Measurements from ENCODE around the gene PLSCR3. TPM values are rescaled to one million over a fixed set of nuclear protein-coding genes. Genes with fewer than 3 reads are reported as not detected.

PLSCR3 gene
- total RNA-seq (2014; rRNA removed; shearing (Covaris generic)), result 34.3 and 41.7 TPM in 2 replicates
- polyA plus RNA-seq (2016; fragmentation: Nextera tagmentation; extraction: Ambion mirVana), result 29.5 and 30.0 TPM in 2 replicates
- long read RNA-seq, partial matches to known transcripts, result 2 of 9 reads
- long read RNA-seq, other reads (novel, unspliced or antisense), result 5 of 9 reads

DNA sequence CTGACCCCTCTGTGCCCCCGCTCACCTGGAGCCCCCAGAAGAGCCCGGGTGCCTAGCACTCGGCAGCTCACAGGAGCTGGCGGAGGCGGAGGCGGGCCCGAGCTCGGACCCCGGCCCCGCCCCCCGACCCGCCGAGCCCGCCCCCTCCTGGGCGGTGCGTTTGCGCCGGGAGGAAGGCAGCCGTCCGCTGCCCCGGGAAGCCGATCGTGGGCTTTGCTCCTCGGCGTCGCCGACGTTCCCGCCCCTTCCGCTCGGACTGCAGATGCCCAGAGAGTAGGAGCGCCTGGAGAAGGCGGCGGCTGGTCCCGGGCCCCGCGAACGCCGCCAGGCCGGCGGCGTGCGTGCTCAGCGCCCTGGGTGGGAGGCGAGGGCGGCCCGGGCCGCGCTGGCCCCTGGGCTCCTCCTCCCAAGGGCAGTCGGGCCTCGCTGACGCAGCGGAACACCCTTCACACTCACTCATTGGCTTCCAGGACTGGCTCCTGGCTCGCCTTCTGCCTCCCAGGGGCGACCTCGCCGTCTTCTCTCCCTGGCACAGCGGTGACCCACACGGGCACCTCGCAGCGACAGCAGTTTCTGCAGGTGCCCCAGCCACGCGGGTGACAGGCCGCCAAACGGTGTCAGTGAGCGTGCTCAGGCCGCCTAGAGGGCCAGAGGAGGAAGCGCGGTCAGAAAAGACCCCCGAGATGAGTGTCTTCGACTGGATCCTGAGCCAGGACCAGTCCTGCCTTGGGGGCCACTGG is at the start of gene PLSCR3:
TSS of gene PLSCR3 (minus strand) at position 74 of the 740 bp plus-strand sequence. CDS start 415 bp downstream, outside the sequence.
- H3K9me2 ChIP-seq (ENCODE audit: insufficient read depth), result no peaks in the 10 kb centered on the region
- ATAC-seq (peak; percentile 75), DNase-seq (ENCODE audit: low spot score) (peak; percentile 89)
- peaks cover 21% of the 10 kb centered on the region; the same call in 1 of the 2 replicates for H3F3A ChIP-seq (replicated peaks; ENCODE audit: low read depth)
- H3K4me3 ChIP-seq, result peak within 1 kb of the TSS; percentile 91
- H3K4me1 Mint-ChIP-seq, result peaks cover 25% of the 10 kb centered on the region
- H3K27me3 Mint-ChIP-seq (ENCODE audit: insufficient read depth, low read depth, poor library complexity), result peaks cover 16% of the 10 kb centered on the region
- H3K36me3 ChIP-seq (ENCODE audit: insufficient read depth), result peaks cover 4% of the 10 kb centered on the region; the same call in 1 of the 2 replicates
- H3K79me2 ChIP-seq (replicated peaks; ENCODE audit: insufficient read depth), result no peaks in the 10 kb centered on the region
- peak within 1 kb of the TSS; percentile 71; the same call in 1 of the 2 replicates for H3K27ac Mint-ChIP-seq
- H2AFZ ChIP-seq, result peak within 1 kb of the TSS; percentile 91
- peaks cover 12% of the 10 kb centered on the region for H4K20me1 ChIP-seq (replicated peaks; ENCODE audit: insufficient read depth)
- no peak within 1 kb of the TSS for H3K27ac ChIP-seq (ENCODE audit: low read depth)
- peak within 1 kb of the TSS; percentile 87 for H3K4me3 Mint-ChIP-seq
- TF ChIP-seq, protein P1, sequence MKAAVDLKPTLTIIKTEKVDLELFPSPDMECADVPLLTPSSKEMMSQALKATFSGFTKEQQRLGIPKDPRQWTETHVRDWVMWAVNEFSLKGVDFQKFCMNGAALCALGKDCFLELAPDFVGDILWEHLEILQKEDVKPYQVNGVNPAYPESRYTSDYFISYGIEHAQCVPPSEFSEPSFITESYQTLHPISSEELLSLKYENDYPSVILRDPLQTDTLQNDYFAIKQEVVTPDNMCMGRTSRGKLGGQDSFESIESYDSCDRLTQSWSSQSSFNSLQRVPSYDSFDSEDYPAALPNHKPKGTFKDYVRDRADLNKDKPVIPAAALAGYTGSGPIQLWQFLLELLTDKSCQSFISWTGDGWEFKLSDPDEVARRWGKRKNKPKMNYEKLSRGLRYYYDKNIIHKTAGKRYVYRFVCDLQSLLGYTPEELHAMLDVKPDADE (IDR thresholded peaks at IDR 0.05), result no peak
- peak; percentile 65 for TF ChIP-seq POLR2AphosphoS5 (IDR thresholded peaks at IDR 0.05; ENCODE audit: low read depth)
- TF ChIP-seq, protein P2, sequence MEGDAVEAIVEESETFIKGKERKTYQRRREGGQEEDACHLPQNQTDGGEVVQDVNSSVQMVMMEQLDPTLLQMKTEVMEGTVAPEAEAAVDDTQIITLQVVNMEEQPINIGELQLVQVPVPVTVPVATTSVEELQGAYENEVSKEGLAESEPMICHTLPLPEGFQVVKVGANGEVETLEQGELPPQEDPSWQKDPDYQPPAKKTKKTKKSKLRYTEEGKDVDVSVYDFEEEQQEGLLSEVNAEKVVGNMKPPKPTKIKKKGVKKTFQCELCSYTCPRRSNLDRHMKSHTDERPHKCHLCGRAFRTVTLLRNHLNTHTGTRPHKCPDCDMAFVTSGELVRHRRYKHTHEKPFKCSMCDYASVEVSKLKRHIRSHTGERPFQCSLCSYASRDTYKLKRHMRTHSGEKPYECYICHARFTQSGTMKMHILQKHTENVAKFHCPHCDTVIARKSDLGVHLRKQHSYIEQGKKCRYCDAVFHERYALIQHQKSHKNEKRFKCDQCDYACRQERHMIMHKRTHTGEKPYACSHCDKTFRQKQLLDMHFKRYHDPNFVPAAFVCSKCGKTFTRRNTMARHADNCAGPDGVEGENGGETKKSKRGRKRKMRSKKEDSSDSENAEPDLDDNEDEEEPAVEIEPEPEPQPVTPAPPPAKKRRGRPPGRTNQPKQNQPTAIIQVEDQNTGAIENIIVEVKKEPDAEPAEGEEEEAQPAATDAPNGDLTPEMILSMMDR (conservative IDR thresholded peaks at IDR 0.05; ENCODE audit: low read depth in 2 of 2), result peak; percentile 28 to 42; a peak in 3 of 4 replicates
- H3K4me2 ChIP-seq, result peak within 1 kb of the TSS; percentile 98
- H3K9me3 Mint-ChIP-seq, result no peaks in the 10 kb centered on the region
- H3K36me3 Mint-ChIP-seq (ENCODE audit: low read depth), result peaks cover 26% of the 10 kb centered on the region
- no peaks in the 10 kb centered on the region; the same call in 1 of the 2 replicates for H3K4me1 ChIP-seq (ENCODE audit: insufficient read depth)
- H3K27me3 ChIP-seq (ENCODE audit: insufficient read depth), result no peaks in the 10 kb centered on the region

DNA sequence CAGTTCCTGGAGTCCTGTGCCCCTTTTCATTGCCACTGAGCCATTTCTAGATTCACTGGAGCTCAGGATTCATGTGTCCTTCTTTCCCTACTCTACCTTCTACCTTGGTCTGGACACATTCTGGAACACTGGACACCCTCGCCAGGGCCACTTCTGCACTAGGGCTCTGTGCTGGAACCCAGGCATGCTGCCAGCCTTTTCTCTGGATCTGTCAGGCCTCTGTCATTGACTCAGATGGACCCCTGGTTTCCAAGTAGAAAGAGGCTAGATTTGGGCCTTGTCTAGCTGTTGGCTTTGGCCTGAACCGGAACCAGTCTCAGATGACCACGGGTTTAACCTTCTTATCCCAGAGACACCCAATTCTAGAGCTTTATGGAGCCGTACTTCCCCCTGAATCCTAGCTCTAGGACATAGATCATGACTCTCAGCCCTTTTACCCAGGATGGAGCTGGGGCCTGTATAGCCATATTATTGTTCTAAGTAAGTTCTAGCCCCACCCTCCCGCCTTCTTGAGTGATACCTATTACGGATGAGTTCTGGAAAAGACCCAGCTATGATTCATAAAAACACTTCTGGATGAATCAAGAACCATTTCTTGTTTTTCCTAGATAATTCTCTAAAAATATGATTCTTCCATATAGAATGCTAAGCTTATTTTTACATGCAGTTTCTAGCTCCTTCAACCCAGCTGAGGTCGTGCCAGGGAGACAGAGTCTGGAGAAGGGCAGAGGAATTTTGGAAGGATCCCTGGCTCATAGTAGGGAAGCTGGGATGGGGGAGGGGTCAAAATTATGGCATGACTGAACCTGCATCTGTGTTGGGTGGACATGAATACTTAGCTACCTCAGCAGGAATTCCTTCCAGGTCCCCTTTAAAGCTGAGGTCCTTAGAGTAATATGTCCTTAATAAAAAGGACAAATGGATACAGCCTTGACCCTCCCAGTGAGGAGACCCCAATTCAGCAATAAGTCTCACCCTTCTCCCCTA is 49.5 kb upstream of the PLSCR3 start:
- no peaks in the 10 kb centered on the region for H3K36me3 ChIP-seq (ENCODE audit: insufficient read depth)
- no peak for DNase-seq (ENCODE audit: low spot score)
- no peak overlapping the region for H3K27ac Mint-ChIP-seq
- TF ChIP-seq STAT1 (IDR thresholded peaks at IDR 0.05; ENCODE audit: unreplicated experiment), result no peak
- TF ChIP-seq EZH2phosphoT487 (IDR thresholded peaks at IDR 0.05; ENCODE audit: unreplicated experiment), result no peak
- TF ChIP-seq, protein P3, sequence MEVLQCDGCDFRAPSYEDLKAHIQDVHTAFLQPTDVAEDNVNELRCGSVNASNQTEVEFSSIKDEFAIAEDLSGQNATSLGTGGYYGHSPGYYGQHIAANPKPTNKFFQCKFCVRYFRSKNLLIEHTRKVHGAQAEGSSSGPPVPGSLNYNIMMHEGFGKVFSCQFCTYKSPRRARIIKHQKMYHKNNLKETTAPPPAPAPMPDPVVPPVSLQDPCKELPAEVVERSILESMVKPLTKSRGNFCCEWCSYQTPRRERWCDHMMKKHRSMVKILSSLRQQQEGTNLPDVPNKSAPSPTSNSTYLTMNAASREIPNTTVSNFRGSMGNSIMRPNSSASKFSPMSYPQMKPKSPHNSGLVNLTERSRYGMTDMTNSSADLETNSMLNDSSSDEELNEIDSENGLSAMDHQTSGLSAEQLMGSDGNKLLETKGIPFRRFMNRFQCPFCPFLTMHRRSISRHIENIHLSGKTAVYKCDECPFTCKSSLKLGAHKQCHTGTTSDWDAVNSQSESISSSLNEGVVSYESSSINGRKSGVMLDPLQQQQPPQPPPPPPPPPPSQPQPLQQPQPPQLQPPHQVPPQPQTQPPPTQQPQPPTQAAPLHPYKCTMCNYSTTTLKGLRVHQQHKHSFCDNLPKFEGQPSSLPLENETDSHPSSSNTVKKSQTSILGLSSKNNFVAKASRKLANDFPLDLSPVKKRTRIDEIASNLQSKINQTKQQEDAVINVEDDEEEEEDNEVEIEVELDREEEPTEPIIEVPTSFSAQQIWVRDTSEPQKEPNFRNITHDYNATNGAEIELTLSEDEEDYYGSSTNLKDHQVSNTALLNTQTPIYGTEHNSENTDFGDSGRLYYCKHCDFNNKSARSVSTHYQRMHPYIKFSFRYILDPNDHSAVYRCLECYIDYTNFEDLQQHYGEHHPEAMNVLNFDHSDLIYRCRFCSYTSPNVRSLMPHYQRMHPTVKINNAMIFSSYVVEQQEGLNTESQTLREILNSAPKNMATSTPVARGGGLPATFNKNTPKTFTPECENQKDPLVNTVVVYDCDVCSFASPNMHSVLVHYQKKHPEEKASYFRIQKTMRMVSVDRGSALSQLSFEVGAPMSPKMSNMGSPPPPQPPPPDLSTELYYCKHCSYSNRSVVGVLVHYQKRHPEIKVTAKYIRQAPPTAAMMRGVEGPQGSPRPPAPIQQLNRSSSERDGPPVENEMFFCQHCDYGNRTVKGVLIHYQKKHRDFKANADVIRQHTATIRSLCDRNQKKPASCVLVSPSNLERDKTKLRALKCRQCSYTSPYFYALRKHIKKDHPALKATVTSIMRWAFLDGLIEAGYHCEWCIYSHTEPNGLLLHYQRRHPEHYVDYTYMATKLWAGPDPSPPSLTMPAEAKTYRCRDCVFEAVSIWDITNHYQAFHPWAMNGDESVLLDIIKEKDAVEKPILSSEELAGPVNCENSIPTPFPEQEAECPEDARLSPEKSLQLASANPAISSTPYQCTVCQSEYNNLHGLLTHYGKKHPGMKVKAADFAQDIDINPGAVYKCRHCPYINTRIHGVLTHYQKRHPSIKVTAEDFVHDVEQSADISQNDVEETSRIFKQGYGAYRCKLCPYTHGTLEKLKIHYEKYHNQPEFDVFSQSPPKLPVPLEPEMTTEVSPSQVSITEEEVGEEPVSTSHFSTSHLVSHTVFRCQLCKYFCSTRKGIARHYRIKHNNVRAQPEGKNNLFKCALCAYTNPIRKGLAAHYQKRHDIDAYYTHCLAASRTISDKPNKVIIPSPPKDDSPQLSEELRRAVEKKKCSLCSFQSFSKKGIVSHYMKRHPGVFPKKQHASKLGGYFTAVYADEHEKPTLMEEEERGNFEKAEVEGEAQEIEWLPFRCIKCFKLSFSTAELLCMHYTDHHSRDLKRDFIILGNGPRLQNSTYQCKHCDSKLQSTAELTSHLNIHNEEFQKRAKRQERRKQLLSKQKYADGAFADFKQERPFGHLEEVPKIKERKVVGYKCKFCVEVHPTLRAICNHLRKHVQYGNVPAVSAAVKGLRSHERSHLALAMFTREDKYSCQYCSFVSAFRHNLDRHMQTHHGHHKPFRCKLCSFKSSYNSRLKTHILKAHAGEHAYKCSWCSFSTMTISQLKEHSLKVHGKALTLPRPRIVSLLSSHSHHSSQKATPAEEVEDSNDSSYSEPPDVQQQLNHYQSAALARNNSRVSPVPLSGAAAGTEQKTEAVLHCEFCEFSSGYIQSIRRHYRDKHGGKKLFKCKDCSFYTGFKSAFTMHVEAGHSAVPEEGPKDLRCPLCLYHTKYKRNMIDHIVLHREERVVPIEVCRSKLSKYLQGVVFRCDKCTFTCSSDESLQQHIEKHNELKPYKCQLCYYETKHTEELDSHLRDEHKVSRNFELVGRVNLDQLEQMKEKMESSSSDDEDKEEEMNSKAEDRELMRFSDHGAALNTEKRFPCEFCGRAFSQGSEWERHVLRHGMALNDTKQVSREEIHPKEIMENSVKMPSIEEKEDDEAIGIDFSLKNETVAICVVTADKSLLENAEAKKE (CRISPR knock-in tag; IDR thresholded peaks at IDR 0.05), result no peak
- TF ChIP-seq, protein P1 (IDR thresholded peaks at IDR 0.05), result no peak

More for the DNA sequence above, 49.5 kb upstream of the PLSCR3 start:
- Mint-ChIP-seq H3K4me1 (peaks cover 38% of the 10 kb centered on the region), H3K4me3 (peak overlapping the region; percentile 91; the same call in 2 of the 3 replicates), H3K36me3 (ENCODE audit: low read depth) (peaks cover 5% of the 10 kb centered on the region; the same call in 2 of the 3 replicates), H3K27me3 (ENCODE audit: insufficient read depth, low read depth, poor library complexity) (peaks cover 48% of the 10 kb centered on the region), H3K9me3 (no peaks in the 10 kb centered on the region; the same call in 2 of the 3 replicates)
- H2AFZ ChIP-seq, result no peak overlapping the region
- peak overlapping the region; percentile 90; the same call in 1 of the 2 replicates for H3K4me3 ChIP-seq
- H3K79me2 ChIP-seq (replicated peaks; ENCODE audit: insufficient read depth), result no peaks in the 10 kb centered on the region
- peak overlapping the region; percentile 99 for H3K4me2 ChIP-seq
- ATAC-seq, result no peak
- H3F3A ChIP-seq (replicated peaks; ENCODE audit: low read depth), result peaks cover 39% of the 10 kb centered on the region
- H3K4me1 ChIP-seq (ENCODE audit: insufficient read depth), result peaks cover 44% of the 10 kb centered on the region
- H3K27me3 ChIP-seq (ENCODE audit: insufficient read depth), result peaks cover 49% of the 10 kb centered on the region
- H4K20me1 ChIP-seq (replicated peaks; ENCODE audit: insufficient read depth), result peaks cover 3% of the 10 kb centered on the region; the same call in 1 of the 2 replicates
- no peak overlapping the region for H3K27ac ChIP-seq (ENCODE audit: low read depth)
- no peaks in the 10 kb centered on the region for H3K9me2 ChIP-seq (ENCODE audit: insufficient read depth)

All from GM23338 (cell line).